ENCODE results near the gene LAG3.

Gene LAG3

DNA sequence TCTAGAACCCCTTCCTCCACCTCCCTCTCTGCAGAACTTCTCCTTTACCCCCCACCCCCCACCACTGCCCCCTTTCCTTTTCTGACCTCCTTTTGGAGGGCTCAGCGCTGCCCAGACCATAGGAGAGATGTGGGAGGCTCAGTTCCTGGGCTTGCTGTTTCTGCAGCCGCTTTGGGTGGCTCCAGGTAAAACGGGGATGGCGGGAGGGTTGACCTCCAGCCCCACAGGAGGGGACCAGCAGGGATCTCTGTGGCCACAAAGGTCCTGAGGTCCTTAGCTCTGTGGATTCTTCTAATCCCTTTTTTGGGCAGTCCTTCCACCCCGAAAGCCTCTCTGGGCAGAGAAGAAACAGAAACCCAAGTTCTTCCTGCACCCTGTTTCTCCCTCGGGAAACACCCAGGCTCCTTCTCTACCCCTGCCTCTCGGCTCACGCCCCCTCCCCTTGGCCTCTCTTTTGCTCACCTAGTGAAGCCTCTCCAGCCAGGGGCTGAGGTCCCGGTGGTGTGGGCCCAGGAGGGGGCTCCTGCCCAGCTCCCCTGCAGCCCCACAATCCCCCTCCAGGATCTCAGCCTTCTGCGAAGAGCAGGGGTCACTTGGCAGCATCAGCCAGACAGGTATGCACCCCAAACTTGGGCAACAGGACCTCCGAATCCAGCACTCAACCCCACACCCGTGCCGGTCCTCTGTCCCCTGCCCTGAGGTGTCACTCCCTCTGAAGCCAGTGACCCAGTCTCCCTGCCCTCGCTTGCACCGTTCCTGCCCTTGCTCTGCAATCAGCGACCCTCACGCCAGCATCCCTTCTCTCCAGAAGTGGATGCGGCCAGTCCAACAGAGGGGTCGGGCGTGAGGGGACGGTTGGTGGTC, 638 bp downstream of the LAG3 start:
- DNase-seq: no peak

DNA sequence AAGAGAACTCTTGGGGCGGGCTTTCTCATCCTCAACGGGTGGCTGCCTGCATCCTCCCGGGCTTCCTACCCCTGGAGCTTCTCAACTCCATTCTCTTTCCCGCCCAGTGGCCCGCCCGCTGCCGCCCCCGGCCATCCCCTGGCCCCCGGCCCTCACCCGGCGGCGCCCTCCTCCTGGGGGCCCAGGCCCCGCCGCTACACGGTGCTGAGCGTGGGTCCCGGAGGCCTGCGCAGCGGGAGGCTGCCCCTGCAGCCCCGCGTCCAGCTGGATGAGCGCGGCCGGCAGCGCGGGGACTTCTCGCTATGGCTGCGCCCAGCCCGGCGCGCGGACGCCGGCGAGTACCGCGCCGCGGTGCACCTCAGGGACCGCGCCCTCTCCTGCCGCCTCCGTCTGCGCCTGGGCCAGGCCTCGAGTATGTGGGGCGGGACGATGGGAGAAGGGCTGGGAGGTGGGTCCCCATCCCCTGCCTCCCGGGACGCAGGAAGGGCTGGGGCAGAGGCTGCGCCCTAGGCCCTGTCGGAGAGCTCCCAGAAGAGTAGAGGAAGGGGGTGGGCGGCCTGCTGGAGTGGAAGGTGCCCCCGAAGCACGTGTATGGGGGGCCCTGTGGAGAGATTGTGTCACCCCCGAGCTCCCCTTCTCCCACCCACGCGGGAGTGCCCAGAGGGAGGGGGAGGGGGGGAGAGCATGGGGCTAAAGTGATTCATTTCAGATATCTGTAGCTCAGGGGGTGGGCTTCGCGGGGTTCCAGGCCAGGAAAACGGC, 1.5 kb downstream of the LAG3 start:
- DNase-seq: no peak

DNA sequence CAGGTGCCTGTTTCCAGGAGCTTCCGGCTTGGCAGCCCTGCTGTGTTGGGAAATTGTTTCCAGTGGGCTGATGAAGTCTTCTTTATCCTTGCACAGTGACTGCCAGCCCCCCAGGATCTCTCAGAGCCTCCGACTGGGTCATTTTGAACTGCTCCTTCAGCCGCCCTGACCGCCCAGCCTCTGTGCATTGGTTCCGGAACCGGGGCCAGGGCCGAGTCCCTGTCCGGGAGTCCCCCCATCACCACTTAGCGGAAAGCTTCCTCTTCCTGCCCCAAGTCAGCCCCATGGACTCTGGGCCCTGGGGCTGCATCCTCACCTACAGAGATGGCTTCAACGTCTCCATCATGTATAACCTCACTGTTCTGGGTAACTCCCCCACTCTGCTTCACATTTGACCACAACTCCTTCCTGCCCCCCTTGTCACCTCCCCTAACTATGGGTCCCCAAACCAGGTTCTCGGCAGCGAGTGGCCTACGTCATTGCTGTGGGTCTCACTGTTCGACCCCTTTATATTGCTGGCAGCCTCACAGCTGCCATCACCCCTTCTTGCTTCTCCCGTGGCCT, 2.3 kb downstream of the LAG3 start:
- peak; percentile 43 for DNase-seq

- DNase-seq: no peak
Observed at GRCh38 chr12:6775185-6776174, 3.2 kb downstream of the LAG3 start.

DNA sequence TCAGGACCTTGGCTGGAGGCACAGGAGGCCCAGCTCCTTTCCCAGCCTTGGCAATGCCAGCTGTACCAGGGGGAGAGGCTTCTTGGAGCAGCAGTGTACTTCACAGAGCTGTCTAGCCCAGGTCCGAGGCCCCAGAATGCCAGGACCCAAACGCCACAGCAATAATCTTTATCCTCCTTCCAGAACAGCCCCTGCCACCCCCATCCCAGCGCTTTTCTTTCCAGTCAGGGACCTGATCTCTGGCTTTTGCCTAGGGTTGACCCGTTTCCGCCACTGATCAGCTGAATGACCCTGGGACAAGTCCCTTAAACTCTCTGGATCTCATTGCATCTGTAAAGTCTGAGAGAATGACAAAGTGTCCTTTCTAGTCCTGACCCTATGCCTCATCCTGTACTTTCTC, 5.1 kb downstream of the LAG3 start:
- no peak for DNase-seq

DNA sequence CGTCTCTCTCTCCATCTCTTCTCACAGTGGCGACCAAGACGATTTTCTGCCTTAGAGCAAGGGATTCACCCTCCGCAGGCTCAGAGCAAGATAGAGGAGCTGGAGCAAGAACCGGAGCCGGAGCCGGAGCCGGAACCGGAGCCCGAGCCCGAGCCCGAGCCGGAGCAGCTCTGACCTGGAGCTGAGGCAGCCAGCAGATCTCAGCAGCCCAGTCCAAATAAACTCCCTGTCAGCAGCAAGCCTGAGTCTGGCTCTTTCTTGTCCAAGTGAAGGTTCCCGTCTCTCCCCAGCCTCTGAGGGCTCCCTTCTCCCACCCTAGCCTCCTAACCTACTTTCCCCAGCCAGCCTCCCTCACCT, 5.9 kb downstream of the LAG3 start:
- DNase-seq: no peak

DNA sequence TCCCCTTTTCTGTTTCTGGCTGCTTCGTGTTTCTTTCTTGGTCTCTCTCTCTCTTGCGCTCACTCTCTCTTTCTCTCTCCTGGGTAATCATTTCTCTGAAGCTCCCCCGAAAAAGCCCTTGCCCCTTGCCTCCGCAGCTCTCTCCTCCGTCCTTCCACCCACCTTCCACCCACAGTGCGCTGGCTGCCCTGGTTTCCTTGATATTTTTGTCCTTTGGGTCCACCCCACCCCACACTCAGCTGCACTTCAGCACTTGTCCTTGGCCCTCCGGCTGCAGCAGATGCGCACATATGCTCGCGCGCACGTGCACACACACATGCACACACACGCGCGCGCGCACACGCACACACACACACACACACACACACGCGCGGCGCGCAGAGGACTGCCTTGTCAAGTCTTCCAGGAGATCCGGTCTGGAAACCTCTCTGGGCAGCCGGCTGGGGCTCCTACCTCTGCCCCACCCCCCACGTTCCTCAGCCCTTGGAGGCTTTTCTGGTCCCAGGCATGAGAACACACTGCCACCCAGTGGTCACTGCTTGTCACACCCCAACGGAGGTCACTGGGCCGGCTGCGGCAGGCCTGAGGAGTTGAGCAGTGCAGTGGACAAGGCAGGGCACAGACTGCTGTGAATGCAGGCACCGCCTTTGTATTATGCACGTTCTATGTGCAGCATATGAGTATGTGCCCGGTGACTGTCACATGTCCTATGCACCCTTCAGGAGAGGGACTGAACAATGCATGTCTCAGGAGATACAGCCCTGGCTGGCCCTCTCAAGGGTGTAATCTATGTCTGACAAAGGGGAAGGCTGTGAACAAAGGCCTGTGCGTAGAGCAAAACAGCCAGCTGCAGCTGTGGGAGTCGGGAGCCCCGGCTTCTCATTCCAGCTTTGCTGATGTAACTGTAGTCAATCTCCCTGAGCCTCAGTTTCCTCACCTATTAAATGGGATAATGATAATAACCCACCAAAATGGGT, 6.5 kb downstream of the LAG3 start:
- peak; percentile 86 for DNase-seq

- no peak for DNase-seq
Observed at GRCh38 chr12:6779708-6780432, 7.5 kb downstream of the LAG3 start.

GRCh38 chr12:6780573-6780972, 8.3 kb downstream of the LAG3 start:
- DNase-seq: no peak

DNA sequence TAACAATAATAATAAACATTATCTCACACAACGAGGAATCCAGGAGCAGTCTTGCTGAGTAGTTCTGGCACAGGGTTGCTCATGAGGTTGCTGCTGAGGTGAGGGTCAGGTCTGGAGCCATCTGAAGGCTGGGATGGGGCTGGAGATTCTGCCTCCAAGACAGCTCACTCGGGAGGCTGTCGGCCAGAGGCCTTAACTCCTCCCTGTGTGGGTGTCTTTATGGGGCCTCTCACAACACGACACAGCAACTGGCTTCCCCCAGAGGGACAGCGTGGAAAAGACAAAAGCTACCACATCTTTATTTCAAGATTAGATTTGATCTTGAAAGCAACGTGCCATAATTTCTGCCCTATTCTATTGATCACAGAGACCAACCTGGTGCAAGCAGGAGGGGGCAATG, 9.8 kb downstream of the LAG3 start:
- no peak for DNase-seq

DNA sequence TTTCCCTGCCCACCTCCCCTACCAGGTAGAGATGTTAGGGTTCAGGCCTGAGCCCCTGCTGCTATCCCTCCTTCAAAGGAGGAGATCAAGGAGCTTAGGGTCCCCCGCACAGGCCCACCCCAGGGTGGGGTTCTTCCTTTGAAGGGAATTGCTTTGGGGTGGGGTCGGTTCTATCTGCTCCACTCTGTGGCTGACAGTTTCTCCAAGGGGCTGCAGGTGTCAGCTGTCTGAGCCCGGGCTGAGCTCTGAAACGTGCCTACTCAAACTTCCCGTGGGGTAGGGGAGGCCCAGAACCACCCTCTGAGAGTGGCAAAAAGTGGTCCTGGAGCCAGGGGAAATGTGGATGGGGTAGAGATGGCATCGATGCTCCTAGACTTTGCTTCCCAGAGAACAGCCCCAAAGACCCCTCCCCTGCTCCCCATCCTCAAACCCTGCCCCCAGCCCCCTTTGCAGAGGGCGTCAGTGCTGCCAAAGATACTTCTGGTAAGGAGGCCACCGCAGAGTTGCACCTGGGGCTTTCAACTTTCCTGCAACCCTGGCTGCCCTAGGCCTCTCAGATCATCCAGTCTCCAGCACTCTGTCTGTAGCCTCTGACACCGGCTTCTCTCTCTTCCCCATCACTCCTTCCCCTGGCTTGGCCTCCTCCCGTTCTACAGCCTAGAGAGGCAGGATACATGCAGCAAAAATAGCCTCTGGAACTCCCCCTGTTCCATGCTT, 10.7 kb downstream of the LAG3 start:
- no peak for DNase-seq

DNA sequence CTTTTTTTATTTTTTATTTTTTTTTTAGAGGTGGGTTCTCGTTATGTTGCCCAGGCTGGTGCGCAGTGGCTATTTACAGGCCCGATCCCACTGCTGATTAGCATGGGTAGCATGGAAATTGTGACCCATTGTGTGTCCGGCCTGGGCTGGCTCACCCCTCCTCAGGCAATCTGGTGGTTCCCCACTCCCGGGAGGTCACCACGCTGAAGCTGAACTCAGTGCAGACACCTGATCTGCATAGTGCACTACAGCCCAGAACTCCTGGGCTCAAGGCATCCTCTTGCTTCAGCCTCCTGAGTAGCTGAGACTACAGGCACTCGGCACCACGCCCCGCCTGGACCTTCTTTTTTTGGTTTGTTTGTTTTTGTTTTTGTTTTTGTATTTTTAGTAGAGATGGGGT, 11.5 kb downstream of the LAG3 start:
- no peak for DNase-seq

GRCh38 chr12:6784296-6784695, 12.0 kb downstream of the LAG3 start:
- no peak for DNase-seq

- no peak for DNase-seq
Observed at GRCh38 chr12:6784761-6785160, 12.4 kb downstream of the LAG3 start.

GRCh38 chr12:6786416-6787094, 14.2 kb downstream of the LAG3 start:
- no peak for DNase-seq

DNA sequence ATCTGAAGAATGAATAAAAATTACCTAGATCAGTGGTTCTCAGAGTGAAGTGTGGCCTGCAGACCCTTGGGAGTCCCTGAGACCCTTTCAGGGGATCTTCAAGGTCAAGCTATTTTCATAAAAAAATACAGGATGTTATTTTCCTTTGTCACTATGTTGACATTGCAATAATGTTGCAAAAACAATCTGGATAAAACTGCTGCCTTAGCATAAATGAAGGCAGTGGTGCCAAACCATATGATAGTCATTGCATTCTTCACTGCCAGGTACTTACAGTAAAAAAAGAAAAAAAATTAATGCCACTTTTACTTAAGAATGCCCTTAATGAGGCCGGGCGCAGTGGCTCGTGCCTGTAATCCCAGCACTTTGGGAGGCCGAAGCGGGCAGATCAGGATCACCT, 15.0 kb downstream of the LAG3 start:
- no peak for DNase-seq

DNA sequence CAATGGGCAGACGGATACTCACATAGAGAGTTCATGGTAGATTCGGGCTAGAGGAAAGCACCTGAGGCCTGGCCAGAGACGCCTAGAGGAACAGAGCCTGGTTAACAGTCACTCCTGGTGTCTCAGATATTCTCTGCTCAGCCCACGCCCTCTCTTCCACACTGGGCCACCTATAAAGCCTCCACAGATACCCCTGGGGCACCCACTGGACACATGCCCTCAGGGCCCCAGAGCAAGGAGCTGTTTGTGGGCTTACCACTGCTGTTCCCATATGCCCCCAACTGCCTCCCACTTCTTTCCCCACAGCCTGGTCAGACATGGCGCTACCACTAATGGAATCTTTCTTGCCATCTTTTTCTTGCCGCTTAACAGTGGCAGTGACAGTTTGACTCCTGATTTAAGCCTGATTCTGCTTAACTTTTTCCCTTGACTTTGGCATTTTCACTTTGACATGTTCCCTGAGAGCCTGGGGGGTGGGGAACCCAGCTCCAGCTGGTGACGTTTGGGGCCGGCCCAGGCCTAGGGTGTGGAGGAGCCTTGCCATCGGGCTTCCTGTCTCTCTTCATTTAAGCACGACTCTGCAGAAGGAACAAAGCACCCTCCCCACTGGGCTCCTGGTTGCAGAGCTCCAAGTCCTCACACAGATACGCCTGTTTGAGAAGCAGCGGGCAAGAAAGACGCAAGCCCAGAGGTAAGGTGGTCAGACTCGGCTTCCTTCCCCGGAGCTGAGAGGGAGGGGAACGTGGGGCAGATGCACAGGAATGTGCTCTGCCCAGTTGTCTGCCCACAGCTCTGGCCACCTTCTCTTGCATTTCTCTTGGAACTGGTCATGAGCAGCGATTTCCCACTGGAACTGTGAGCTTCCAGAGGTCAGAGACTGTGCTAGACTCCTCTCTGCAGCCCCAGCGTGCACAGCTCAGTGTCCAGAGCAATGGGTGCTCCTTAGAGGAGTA, 16.9 kb downstream of the LAG3 start, which contains the start of gene CD4:
Gene CD4, plus strand, starts transcription at position 557 of the 953 bp plus-strand sequence. CDS start 10,611 bp downstream, outside the sequence.
- DNase-seq: peak; percentile 70

DNA sequence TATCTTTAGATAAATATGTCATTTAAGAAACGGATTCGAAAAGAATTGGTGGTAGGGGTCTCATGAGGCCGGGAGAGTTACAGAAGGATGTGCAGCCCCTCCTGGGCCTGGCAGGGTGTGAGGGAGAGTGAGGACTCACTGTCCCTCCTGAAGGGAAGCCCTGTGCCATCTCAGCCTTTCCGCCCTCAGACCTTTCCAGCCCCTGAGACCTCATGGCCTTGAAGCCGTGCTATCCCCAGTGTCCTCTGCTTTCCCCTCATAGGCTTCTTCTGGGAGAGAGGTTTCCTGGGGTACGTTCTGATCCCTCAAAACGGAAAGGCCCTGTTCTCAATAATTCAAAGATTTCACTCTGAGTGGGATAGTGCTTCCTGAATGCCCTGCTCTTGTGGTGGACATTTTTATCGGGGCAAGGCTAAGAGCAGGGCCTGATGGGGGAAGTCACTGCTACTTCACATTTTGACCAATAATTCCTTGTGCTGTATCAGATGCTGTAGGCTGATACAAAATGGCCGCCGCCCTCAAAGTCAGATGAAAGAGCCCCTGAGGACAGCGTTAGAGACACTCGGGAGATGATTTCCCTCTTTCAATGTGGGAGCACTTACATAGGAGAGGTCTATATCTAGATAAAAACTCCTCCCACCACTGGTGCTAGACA, 18.3 kb downstream of the LAG3 start:
- DNase-seq: peak; percentile 49
